CD4-positive, alpha-beta T cell treated with Interleukin-15 for 4 hours (primary cell): ENCODE results near the gene PDZRN3.
"Not testable (repeated sequence)": the region's sequence is repeated elsewhere in the genome, so short reads cannot be mapped to it uniquely, and the experiment has no call there.

ENCODE experiments used
- DNase-seq: peaks from one replicate; pipeline ENCODE4 v3.0.0-alpha.2; 2020; ENCODE audit warnings: low spot score

Gene PDZRN3

GRCh38 chr3:73586628-73587027 is 38.1 kb downstream of the PDZRN3 start:
- DNase-seq, result no peak

GRCh38 chr3:73586190-73586589 is 38.6 kb downstream of the PDZRN3 start:
- no peak for DNase-seq

- DNase-seq, result no peak
These were observed 39.9 kb downstream of the PDZRN3 start for GRCh38 chr3:73584873-73585272.

- no peak for DNase-seq
These were observed 42.2 kb downstream of the PDZRN3 start for GRCh38 chr3:73582535-73582934.

- no peak for DNase-seq
These were observed 43.5 kb downstream of the PDZRN3 start for GRCh38 chr3:73581134-73581846.

- no peak for DNase-seq
These were observed 44.4 kb downstream of the PDZRN3 start for GRCh38 chr3:73580343-73580742.

GRCh38 chr3:73577704-73578103 is 47.0 kb downstream of the PDZRN3 start:
- no peak for DNase-seq

GRCh38 chr3:73576999-73577461 is 47.7 kb downstream of the PDZRN3 start:
- no peak for DNase-seq

GRCh38 chr3:73575953-73576352 is 48.8 kb downstream of the PDZRN3 start:
- DNase-seq, result no peak

- no peak for DNase-seq
These were observed 49.2 kb downstream of the PDZRN3 start for GRCh38 chr3:73575519-73575918.

GRCh38 chr3:73573204-73573603 is 51.5 kb downstream of the PDZRN3 start:
- DNase-seq, result no peak

GRCh38 chr3:73572368-73572767 is 52.4 kb downstream of the PDZRN3 start:
- DNase-seq, result no peak

GRCh38 chr3:73571238-73571794 is 53.4 kb downstream of the PDZRN3 start:
- no peak for DNase-seq

GRCh38 chr3:73569246-73569760 is 55.4 kb downstream of the PDZRN3 start:
- DNase-seq, result no peak

GRCh38 chr3:73568371-73568862 is 56.3 kb downstream of the PDZRN3 start:
- no peak for DNase-seq

- DNase-seq, result not testable (repeated sequence)
These were observed 59.4 kb downstream of the PDZRN3 start for GRCh38 chr3:73565374-73565773.

- no peak for DNase-seq
These were observed 60.7 kb downstream of the PDZRN3 start for GRCh38 chr3:73563896-73564582.

GRCh38 chr3:73561494-73561893 is 63.2 kb downstream of the PDZRN3 start:
- no peak for DNase-seq

GRCh38 chr3:73559749-73560148 is 65.0 kb downstream of the PDZRN3 start:
- DNase-seq, result no peak

- no peak for DNase-seq
These were observed 66.0 kb downstream of the PDZRN3 start for GRCh38 chr3:73558727-73559075.

GRCh38 chr3:73557986-73558726 is 66.6 kb downstream of the PDZRN3 start:
- no peak for DNase-seq
